Activated CD8-positive, alpha-beta memory T cell treated with anti-CD3 and anti-CD28 coated beads, Interleukin-2, amount 50 U/mL, for 1 hour (primary cell): ENCODE measurements around the gene ACR.
A peak's percentile ranks its signal among the peaks of the same experiment; 100 is the strongest.

Source experiments
- DNase-seq: peaks from one replicate; pipeline ENCODE4 v3.0.0-alpha.2; 2020; ENCODE audit errors: extremely low read depth

Gene ACR

DNA sequence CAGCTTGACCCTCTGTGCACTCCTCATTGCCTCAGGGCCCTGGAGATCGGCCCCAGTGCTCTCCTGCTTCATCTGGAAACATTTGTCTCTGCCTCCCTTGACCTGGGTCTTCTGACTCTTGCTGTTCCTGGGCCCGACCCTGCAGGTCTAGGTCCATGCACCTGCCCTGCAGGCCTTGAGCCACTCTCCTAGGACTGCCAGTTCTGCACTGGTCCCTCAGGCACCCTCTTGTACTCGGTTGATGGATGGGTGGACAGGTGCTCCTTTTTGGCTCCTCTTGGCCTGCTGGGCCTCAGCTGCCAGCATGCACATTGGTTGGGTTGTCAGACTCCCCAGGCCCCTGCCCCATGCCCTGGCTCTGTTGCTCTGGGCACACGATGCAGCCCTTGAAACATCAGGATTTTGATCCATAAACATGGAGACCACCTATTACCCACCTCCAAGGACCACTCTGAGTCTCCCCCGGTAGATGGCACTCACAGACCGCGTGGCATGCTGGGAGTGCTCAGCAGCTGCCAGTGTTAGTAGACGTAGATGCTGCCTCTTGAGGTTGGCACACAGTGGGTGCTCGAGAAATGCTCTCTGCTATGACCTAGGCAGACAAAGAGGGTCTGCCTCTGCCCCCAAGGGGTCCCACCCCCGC, 20.2 kb upstream of the ACR start:
- no peak for DNase-seq

- no peak for DNase-seq
Observed at GRCh38 chr22:50718352-50718709, 19.7 kb upstream of the ACR start.

DNA sequence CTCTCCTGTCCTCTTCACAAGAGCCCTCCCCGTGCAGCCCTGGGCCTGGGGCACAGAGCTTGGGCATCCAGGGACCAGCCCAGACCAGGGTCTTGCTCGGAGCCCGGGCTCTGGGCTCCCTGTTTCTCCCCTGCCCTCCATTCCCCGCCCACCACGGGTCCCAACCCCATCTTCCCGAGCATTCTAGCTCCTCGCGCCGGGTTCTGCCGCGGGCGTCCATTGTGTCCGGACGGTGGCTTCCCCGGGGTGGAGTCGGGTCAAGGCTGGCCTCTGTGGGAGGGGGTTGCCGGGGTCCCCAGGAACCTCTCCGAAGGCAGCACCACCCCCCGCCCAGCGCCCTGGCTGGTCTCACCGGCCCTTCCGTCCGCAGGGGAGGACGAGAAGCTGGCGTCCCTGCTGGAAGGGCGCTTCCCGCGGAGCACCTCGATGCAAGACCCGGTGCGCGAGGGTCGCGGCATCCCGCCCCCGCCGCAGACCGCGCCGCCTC, 18.1 kb upstream of the ACR start:
- DNase-seq = no peak

DNA sequence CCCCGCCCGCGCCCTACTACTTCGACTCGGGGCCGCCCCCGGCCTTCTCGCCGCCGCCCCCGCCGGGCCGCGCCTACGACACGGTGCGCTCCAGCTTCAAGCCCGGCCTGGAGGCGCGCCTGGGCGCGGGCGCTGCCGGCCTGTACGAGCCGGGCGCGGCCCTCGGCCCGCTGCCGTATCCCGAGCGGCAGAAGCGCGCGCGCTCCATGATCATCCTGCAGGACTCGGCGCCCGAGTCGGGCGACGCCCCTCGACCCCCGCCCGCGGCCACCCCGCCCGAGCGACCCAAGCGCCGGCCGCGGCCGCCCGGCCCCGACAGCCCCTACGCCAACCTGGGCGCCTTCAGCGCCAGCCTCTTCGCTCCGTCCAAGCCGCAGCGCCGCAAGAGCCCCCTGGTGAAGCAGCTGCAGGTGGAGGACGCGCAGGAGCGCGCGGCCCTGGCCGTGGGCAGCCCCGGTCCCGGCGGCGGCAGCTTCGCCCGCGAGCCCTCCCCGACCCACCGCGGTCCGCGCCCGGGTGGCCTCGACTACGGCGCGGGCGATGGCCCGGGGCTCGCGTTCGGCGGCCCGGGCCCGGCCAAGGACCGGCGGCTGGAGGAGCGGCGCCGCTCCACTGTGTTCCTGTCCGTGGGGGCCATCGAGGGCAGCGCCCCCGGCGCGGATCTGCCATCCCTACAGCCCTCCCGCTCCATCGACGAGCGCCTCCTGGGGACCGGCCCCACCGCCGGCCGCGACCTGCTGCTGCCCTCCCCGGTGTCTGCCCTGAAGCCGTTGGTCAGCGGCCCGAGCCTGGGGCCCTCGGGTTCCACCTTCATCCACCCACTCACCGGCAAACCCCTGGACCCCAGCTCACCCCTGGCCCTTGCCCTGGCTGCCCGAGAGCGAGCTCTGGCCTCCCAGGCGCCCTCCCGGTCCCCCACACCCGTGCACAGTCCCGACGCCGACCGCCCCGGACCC, 17.4 kb upstream of the ACR start:
- DNase-seq = no peak

- no peak for DNase-seq
Observed at GRCh38 chr22:50721257-50721844, 16.7 kb upstream of the ACR start.

DNA sequence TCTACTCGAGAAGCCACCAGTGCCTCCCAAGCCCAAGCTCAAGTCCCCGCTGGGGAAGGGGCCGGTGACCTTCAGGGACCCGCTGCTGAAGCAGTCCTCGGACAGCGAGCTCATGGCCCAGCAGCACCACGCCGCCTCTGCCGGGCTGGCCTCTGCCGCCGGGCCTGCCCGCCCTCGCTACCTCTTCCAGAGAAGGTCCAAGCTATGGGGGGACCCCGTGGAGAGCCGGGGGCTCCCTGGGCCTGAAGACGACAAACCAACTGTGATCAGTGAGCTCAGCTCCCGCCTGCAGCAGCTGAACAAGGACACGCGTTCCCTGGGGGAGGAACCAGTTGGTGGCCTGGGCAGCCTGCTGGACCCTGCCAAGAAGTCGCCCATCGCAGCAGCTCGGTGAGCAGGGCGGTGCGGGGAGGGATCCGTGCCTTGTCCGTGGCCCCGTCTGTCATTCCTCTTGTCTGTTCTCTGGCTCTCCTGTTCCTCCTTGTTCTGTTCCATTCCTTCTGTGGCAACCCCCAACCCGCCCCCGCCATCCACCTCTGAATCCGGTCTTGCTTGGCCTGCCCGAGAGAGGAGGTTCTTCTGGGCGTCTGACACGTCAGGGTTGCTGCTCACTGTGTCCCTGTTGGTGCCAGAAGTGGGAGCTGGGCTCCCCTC, 15.8 kb upstream of the ACR start:
- no peak for DNase-seq

GRCh38 chr22:50722716-50723428, 15.1 kb upstream of the ACR start:
- DNase-seq = no peak

DNA sequence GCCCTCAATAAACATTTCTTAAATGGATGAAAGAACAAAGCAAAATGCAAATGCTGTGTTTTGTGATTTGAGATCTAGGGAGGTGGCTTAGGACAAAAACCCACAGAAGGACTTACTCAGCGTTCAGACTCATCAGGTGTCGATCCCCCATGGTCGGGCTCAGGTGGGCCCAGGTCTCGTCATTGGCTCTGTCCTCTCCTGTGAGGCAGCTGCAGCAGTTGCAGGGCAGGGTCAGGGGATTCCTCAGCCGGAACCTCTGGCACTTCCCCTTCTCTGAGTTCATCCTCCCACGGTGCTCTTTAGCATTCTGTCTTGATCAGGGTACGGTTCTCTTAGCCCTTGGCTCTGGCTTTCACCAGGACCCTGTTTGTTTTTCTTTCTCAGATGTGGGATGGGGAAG, 14.0 kb upstream of the ACR start:
- no peak for DNase-seq

DNA sequence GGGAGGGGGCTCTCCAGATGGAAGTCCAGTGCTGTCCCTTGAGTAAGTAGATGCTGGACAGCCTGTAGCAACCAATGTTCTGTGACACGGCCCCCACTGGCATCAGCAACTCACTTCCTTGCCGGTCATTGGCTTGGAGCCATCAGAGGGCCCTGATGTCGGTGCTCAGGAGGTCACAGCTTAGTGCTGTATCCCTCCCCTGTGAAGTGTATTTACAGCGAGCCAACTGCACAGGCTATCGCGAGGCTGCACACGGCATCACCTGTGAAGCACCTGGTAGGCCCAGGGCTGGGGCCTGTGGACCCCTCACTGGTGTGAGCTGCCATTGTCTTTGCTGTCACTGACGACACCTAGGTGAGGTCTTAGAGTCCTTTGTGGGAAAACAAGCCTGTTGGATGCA, 13.4 kb upstream of the ACR start:
- DNase-seq = no peak

- DNase-seq = no peak
Observed at GRCh38 chr22:50725597-50725996, 12.4 kb upstream of the ACR start.

GRCh38 chr22:50726643-50727340, 11.2 kb upstream of the ACR start:
- DNase-seq = no peak

GRCh38 chr22:50727678-50728522, 10.1 kb upstream of the ACR start:
- DNase-seq = no peak

GRCh38 chr22:50728523-50728931, 9.5 kb upstream of the ACR start:
- DNase-seq = no peak

GRCh38 chr22:50729391-50730012, 8.5 kb upstream of the ACR start:
- DNase-seq = no peak

GRCh38 chr22:50730013-50730891, 7.8 kb upstream of the ACR start:
- no peak for DNase-seq

DNA sequence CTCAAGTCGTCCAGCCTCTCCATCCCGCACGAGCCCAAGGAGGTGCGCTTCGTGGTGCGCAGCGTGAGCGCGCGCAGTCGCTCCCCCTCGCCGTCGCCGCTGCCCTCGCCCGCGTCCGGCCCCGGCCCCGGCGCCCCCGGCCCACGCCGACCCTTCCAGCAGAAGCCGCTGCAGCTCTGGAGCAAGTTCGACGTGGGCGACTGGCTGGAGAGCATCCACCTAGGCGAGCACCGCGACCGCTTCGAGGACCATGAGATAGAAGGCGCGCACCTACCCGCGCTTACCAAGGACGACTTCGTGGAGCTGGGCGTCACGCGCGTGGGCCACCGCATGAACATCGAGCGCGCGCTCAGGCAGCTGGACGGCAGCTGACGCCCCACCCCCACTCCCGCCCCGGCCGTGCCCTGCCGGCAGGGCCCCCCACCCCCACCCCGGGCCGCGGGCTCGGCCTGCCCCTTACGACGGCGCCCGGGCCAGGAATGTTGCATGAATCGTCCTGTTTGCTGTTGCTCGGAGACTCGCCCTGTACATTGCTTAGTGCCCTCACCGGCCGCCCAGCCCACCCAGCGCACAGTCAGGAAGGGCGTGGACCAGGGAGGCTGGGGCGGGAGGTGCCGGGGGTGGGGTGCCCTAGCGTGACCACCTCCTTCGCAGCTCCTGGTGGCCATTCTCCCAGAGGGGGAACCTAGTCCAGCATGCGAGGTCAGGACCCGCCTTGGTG, 6.9 kb upstream of the ACR start:
- DNase-seq = no peak

DNA sequence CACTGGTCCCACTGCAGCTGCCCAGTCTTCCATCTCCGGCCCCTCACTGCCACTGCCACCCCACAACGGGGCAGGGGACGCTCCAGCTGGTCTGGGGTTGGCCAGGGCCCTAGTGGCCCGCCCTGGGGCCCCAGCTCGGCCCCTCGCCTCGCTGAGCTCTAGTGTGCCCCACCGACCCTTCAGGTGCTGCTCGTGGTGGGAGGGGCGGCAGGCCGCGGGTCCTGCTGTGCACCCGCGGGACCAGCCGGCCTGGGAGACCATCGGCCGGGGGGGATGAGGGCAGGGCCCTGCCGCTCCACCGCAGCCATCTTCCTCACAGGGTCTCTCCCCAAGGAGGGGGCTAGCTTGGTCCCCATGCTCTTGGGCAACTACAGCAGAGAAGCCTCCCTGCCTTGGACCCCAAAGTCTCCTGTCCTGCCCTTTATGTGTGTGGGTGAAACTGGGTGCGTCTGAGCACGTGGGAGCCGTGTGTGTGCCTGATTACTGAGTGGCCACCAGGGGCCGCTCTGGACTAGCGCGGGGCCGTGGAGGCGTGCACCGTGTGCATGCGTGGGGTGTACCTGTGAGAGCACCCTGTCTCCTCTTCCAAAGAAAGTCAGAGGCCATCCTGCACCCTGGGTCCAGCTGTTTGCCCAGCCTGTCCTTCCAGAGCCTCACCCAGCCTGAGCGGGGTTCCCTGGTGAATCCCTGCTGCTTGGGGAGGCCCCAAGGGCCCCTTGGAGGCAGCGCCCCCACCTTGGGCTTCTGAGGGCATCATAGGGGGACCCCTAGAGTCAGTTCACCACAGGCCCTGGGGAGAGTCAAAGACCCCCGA, 6.0 kb upstream of the ACR start:
- peak; percentile 20 for DNase-seq
